Activated CD4-positive, alpha-beta T cell treated with anti-CD3 and anti-CD28 coated beads, Interleukin-2, Interleukin-4, amounts not matched to agents 100 ng/mL and 50 ng/mL, durations not matched to agents 16 hours and 8 hours (primary cell): ENCODE measurements around the gene SRRM3.
A peak's percentile ranks its signal among the peaks of the same experiment; 100 is the strongest.
"Not testable (repeated sequence)": the region's sequence is repeated elsewhere in the genome, so short reads cannot be mapped to it uniquely, and the experiment has no call there.

Source experiments
- DNase-seq: peaks from one replicate; pipeline ENCODE4 v3.0.0-alpha.2; 2020; ENCODE audit warnings: low spot score

SRRM3 gene

GRCh38 chr7:76201732-76202665 is at the start of gene SRRM3:
TSS of gene SRRM3 (plus strand) at chr7:76201896. CDS start at chr7:76235067, 33,171 bp downstream.
- DNase-seq, result peak; percentile 85

GRCh38 chr7:76151932-76152331 is 49.8 kb upstream of the SRRM3 start:
- DNase-seq, result no peak

GRCh38 chr7:76153571-76154230 is 48.0 kb upstream of the SRRM3 start:
- not testable (repeated sequence) for DNase-seq

- no peak for DNase-seq
Observed at GRCh38 chr7:76155938-76156337, 45.8 kb upstream of the SRRM3 start.

- not testable (repeated sequence) for DNase-seq
Observed at GRCh38 chr7:76156992-76157685, 44.6 kb upstream of the SRRM3 start.

GRCh38 chr7:76158416-76158815 is 43.3 kb upstream of the SRRM3 start:
- DNase-seq, result not testable (repeated sequence)

- not testable (repeated sequence) for DNase-seq
Observed at GRCh38 chr7:76162416-76163170, 39.1 kb upstream of the SRRM3 start.

GRCh38 chr7:76163812-76164211 is 37.9 kb upstream of the SRRM3 start:
- not testable (repeated sequence) for DNase-seq

- DNase-seq, result no peak
Observed at GRCh38 chr7:76165106-76165972, 36.4 kb upstream of the SRRM3 start.

GRCh38 chr7:76165973-76166403 is 35.7 kb upstream of the SRRM3 start:
- DNase-seq, result no peak

- DNase-seq, result peak; percentile 94
Observed at GRCh38 chr7:76166404-76167255, 35.1 kb upstream of the SRRM3 start.

GRCh38 chr7:76173566-76174205 is 28.0 kb upstream of the SRRM3 start:
- DNase-seq, result no peak

- DNase-seq, result not testable (repeated sequence)
Observed at GRCh38 chr7:76176951-76177350, 24.7 kb upstream of the SRRM3 start.

- DNase-seq, result no peak
Observed at GRCh38 chr7:76179686-76180085, 22.0 kb upstream of the SRRM3 start.

GRCh38 chr7:76182225-76182960 is 19.3 kb upstream of the SRRM3 start:
- no peak for DNase-seq

GRCh38 chr7:76185187-76185896 is 16.4 kb upstream of the SRRM3 start:
- DNase-seq, result no peak

- no peak for DNase-seq
Observed at GRCh38 chr7:76187272-76187671, 14.4 kb upstream of the SRRM3 start.

- DNase-seq, result no peak
Observed at GRCh38 chr7:76189276-76189675, 12.4 kb upstream of the SRRM3 start.
